ENCODE results near the gene PPP1CA. TPM values are rescaled to one million over a fixed set of nuclear protein-coding genes. Genes with fewer than 3 reads are reported as not detected.

The PPP1CA gene
- total RNA-seq, 1 donor from 2014 or later: 134 TPM

GRCh38 chr11:67400942-67401494, 640 bp downstream of the PPP1CA start:
- peak overlapping the region; percentile 93 for H3K27ac ChIP-seq
- intact Hi-C loops (cut with DNase I): loop anchor here (10.0 kb wide), 1 partner anchor 104 kb away; the partner anchor contains the start of genes CDK2AP2 and PITPNM1
- no peaks in the 10 kb centered on the region for H3K9me3 ChIP-seq
- peak overlapping the region; percentile 98 for H3K4me3 ChIP-seq
- no peak for TF ChIP-seq CTCF (IDR thresholded peaks at IDR 0.05)
- no peak for DNase-seq
- H3K36me3 ChIP-seq: peaks cover 45% of the 10 kb centered on the region
- H3K4me1 ChIP-seq: peaks cover 40% of the 10 kb centered on the region
- no peak for ATAC-seq
- H3K27me3 ChIP-seq: no peaks in the 10 kb centered on the region

- H3K9me3 ChIP-seq: no peaks in the 10 kb centered on the region
- peaks cover 40% of the 10 kb centered on the region for H3K4me1 ChIP-seq
- peaks cover 51% of the 10 kb centered on the region for H3K36me3 ChIP-seq
- no peak for ATAC-seq
- peak overlapping the region; percentile 98 for H3K4me3 ChIP-seq
- peak overlapping the region; percentile 93 for H3K27ac ChIP-seq
- H3K27me3 ChIP-seq: no peaks in the 10 kb centered on the region
- no peak for TF ChIP-seq CTCF (IDR thresholded peaks at IDR 0.05)
- intact Hi-C loops (cut with DNase I): loop anchor here (10.0 kb wide), 1 partner anchor 104 kb away; the partner anchor contains the start of genes CDK2AP2 and PITPNM1
- no peak for DNase-seq
These were observed 1.3 kb downstream of the PPP1CA start for GRCh38 chr11:67400251-67400941.

- TF ChIP-seq CTCF (IDR thresholded peaks at IDR 0.05): no peak
- no peaks in the 10 kb centered on the region for H3K27me3 ChIP-seq
- ATAC-seq: no peak
- no peak for DNase-seq
- H3K4me3 ChIP-seq: no peak overlapping the region
- H3K4me1 ChIP-seq: peaks cover 40% of the 10 kb centered on the region
- H3K36me3 ChIP-seq: peaks cover 55% of the 10 kb centered on the region
- no peaks in the 10 kb centered on the region for H3K9me3 ChIP-seq
- H3K27ac ChIP-seq: no peak overlapping the region
- intact Hi-C loops (cut with DNase I): no loop called here
These were observed 2.7 kb downstream of the PPP1CA start for GRCh38 chr11:67398661-67399563.

- ATAC-seq (no peak), DNase-seq (no peak)
- Histone ChIP-seq H3K4me3 (no peak overlapping the region), H3K4me1 (peaks cover 35% of the 10 kb centered on the region), H3K27ac (no peak overlapping the region), H3K36me3 (peaks cover 55% of the 10 kb centered on the region), H3K9me3 (no peaks in the 10 kb centered on the region), H3K27me3 (no peaks in the 10 kb centered on the region)
- TF ChIP-seq CTCF (IDR thresholded peaks at IDR 0.05): no peak
- intact Hi-C loops (cut with DNase I): no loop called here
These were observed 3.5 kb downstream of the PPP1CA start for GRCh38 chr11:67397986-67398660.

GRCh38 chr11:67397536-67397935, 4.1 kb downstream of the PPP1CA start:
- peaks cover 34% of the 10 kb centered on the region for H3K4me1 ChIP-seq
- H3K9me3 ChIP-seq: no peaks in the 10 kb centered on the region
- H3K27ac ChIP-seq: no peak overlapping the region
- DNase-seq: no peak
- no peak for ATAC-seq
- TF ChIP-seq CTCF (IDR thresholded peaks at IDR 0.05): no peak
- no peak overlapping the region for H3K4me3 ChIP-seq
- no peaks in the 10 kb centered on the region for H3K27me3 ChIP-seq
- peaks cover 55% of the 10 kb centered on the region for H3K36me3 ChIP-seq
- intact Hi-C loops (cut with DNase I): no loop called here
